HepG2 (cell line): ENCODE measurements around the gene FOXA3. TPM values are rescaled to one million over a fixed set of nuclear protein-coding genes. Genes with fewer than 3 reads are reported as not detected.

Source experiments
- AKAP8 ChIP-seq: sonication (generic); formaldehyde crosslinking; IDR thresholded peaks from 2 replicates; pipeline ENCODE4 v1.5.1; 2020; ENCODE audit warnings: mild to moderate bottlenecking, missing genetic modification reagents
- CEBPG ChIP-seq: IDR thresholded peaks from 2 replicates; pipeline ENCODE4 v1.6.1; 2016
- FOXA1 ChIP-seq, 2 experiments: fragments of 450-650 bp in 1 of 2; sonication (generic) in 1 of 2; formaldehyde crosslinking in 1 of 2; IDR thresholded peaks; 2 replicates each; pipeline versions ENCODE4 v1.4.0 to v1.6.1; 2016 to 2020; ENCODE audit warnings: missing genetic modification reagents in 1 of 2
- GABPB1 ChIP-seq: IDR thresholded peaks from 2 replicates; pipeline ENCODE4 v1.6.1; 2016; ENCODE audit warnings: mild to moderate bottlenecking, missing genetic modification reagents, moderate library complexity, missing compliant biosample characterization
- HOXA3 ChIP-seq: sonication (generic); formaldehyde crosslinking; IDR thresholded peaks from 2 replicates; pipeline ENCODE4 v1.5.0; 2020; ENCODE audit warnings: missing genetic modification reagents
- IRF2 ChIP-seq: IDR thresholded peaks from 2 replicates; pipeline ENCODE4 v1.6.1; 2018; ENCODE audit warnings: missing genetic modification reagents, missing compliant biosample characterization
- KDM2A ChIP-seq: sonication (generic); formaldehyde crosslinking; IDR thresholded peaks from 2 replicates; pipeline ENCODE4 v1.4.0; 2020; ENCODE audit warnings: low read depth, missing genetic modification reagents, borderline replicate concordance
- KDM5B ChIP-seq: sonication (generic); formaldehyde crosslinking; IDR thresholded peaks from 2 replicates; pipeline ENCODE4 v1.4.0; 2020; ENCODE audit warnings: missing genetic modification reagents, mild to moderate bottlenecking, borderline replicate concordance
- KLF9 ChIP-seq: IDR thresholded peaks from 2 replicates; pipeline ENCODE4 v1.6.1; 2016; ENCODE audit warnings: low read depth
- KMT2A ChIP-seq: sonication (generic); formaldehyde crosslinking; IDR thresholded peaks from 2 replicates; pipeline ENCODE4 v1.4.0; 2020; ENCODE audit warnings: missing genetic modification reagents
- RARA ChIP-seq: IDR thresholded peaks from 2 replicates; pipeline ENCODE4 v1.6.1; 2016; ENCODE audit warnings: missing genetic modification reagents, missing compliant biosample characterization
- ZBTB7A ChIP-seq: sonication (generic); formaldehyde crosslinking; IDR thresholded peaks from 2 replicates; pipeline ENCODE4 v1.8.0; 2022; ENCODE audit warnings: mild to moderate bottlenecking, missing genetic modification reagents
- ZBTB7B ChIP-seq: sonication (generic); formaldehyde crosslinking; IDR thresholded peaks from 2 replicates; pipeline ENCODE4 v1.4.0; 2020; ENCODE audit warnings: missing genetic modification reagents
- ZNF331 ChIP-seq: sonication (generic); formaldehyde crosslinking; IDR thresholded peaks from 2 replicates; pipeline ENCODE4 v1.4.0; 2020; ENCODE audit warnings: missing genetic modification reagents
- ZNF556 ChIP-seq: sonication (generic); formaldehyde crosslinking; IDR thresholded peaks from 2 replicates; pipeline ENCODE4 v1.4.0; 2020; ENCODE audit warnings: mild to moderate bottlenecking, missing genetic modification reagents, borderline replicate concordance
- ZNF672 ChIP-seq: sonication (generic); formaldehyde crosslinking; IDR thresholded peaks from 2 replicates; pipeline ENCODE4 v1.8.1; 2022; ENCODE audit warnings: missing genetic modification reagents
- ZNF737 ChIP-seq: sonication (generic); formaldehyde crosslinking; IDR thresholded peaks from 2 replicates; pipeline ENCODE4 v1.5.0; 2020; ENCODE audit warnings: missing genetic modification reagents, mild to moderate bottlenecking, borderline replicate concordance
- ZNF776 ChIP-seq: sonication (generic); formaldehyde crosslinking; IDR thresholded peaks from 2 replicates; pipeline ENCODE4 v1.4.0; 2020; ENCODE audit warnings: mild to moderate bottlenecking, missing genetic modification reagents
- polyA plus RNA-seq, 8 experiments: library from polyadenylated mRNA; depleted of rRNA in 3 of 8; stranded (reverse) in 7 of 8; unstranded in 1 of 8; fragments of >200 nt; fragmentation: Illumina TruSeq in 4 of 8; extraction: Trizol in 4 of 8; gene quantifications; 2 replicates each; pipeline versions ENCODE4 v1.2.1 to v1.2.3, GENCODE V29; 2011 to 2016; ENCODE audit warnings: low read depth in 4 of 8, missing spikeins in 1 of 8, mixed read lengths in 1 of 8; ENCODE audit not compliant: insufficient read depth in 1 of 8
- total RNA-seq, 5 experiments: library from RNA; depleted of rRNA; stranded (reverse); fragments of >200 nt; fragmentation: Illumina TruSeq; extraction: Trizol; gene quantifications; 2 replicates each; pipeline ENCODE4 v1.2.3, GENCODE V29; 2016; ENCODE audit warnings: low read depth in 1 of 5
- TF ChIP-seq, protein P1 (sequence below): IDR thresholded peaks from 2 replicates; pipeline ENCODE4 v1.6.1; 2016; ENCODE audit warnings: low read depth, borderline replicate concordance
- TF ChIP-seq, protein P2 (sequence below), 2 experiments: sonication (generic) in 1 of 2; formaldehyde crosslinking in 1 of 2; IDR thresholded peaks; 2 replicates each; pipeline versions ENCODE4 v1.4.0 to v1.6.1; 2016 to 2020; ENCODE audit warnings: borderline replicate concordance in 1 of 2, low read depth in 1 of 2, mild to moderate bottlenecking in 1 of 2, missing genetic modification reagents in 1 of 2
- TF ChIP-seq, protein P3 (sequence below): IDR thresholded peaks from 2 replicates; pipeline ENCODE4 v1.6.1; 2018; ENCODE audit warnings: missing genetic modification reagents, mild to moderate bottlenecking, missing compliant biosample characterization
- TF ChIP-seq, protein P4 (sequence below): sonication (generic); formaldehyde crosslinking; IDR thresholded peaks from 2 replicates; pipeline ENCODE4 v1.4.0; 2020; ENCODE audit warnings: missing genetic modification reagents

Gene FOXA3
- total and polyA plus RNA-seq, 2 of the 13 experiments (the other 11 are each of a cell fraction or from before 2014, with no cell fraction given), result 29.8 to 47.6 TPM

DNA sequence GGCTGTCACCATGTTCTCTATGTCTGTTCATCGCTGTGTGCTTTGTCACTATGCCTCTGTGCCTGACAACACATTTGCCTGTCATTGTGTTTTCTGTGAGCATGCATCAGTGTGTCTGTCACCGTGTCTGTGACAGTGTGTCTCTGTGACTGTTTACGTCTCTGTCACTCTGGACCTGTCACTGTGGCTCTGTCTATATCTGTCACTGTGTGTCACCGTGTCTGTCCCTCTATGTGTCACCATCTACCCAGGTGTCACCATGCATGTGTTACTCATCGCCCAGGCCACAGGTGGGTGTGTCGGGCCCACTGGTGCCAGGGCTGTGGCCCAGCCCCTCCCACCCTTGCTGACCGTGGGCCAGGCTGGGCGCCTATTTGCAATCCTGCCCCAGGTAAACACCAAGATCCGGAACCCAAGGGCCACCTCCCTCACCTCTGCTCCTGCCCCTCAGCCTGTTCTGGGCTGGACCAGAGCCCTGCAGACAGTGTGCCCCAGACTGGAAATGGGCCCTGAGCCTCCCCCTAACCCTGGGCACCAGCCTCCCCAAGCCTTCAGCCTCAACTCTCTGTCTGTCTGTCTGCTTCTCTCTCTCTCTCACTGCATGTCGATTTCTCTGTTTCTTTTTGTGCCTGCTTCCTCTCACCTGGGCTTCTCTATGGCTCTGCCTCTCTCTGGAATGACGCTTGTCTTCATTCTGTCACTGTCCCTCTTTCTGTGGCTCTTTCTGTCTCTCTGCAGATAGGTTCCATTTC, 14.1 kb downstream of the FOXA3 start (continued):
- TF ChIP-seq FOXA1 (IDR thresholded peaks at IDR 0.05) (no peak), FOXA1 (CRISPR knock-in tag; IDR thresholded peaks at IDR 0.05) (peak; percentile 83; the same call in 1 of the 2 replicates), ZNF672 (CRISPR knock-in tag) (no peak), ZBTB7A (CRISPR knock-in tag) (peak; percentile 75), KMT2A (CRISPR knock-in tag) (0 out of 2 replicates have a peak, but pooled peaks have one; percentile 37), ZNF331 (CRISPR knock-in tag) (peak; percentile 11; the same call in 1 of the 2 replicates), CEBPG (CRISPR knock-in tag) (peak; percentile 27; the same call in 1 of the 2 replicates), ZNF556 (0 out of 2 replicates have a peak, but pooled peaks have one; percentile 39), KDM5B (no peak), KDM2A (peak; percentile 20; the same call in 1 of the 2 replicates), ZNF776 (0 out of 2 replicates have a peak, but pooled peaks have one; percentile 15), ZBTB7B (peak; percentile 85), RARA (CRISPR knock-in tag) (peak; percentile 70), ZNF737 (no peak), AKAP8 (peak; percentile 36; the same call in 1 of the 2 replicates), HOXA3 (no peak), KLF9 (CRISPR knock-in tag) (peak; percentile 94; the same call in 1 of the 2 replicates), GABPB1 (peak; percentile 58; the same call in 1 of the 2 replicates), IRF2 (CRISPR knock-in tag) (peak; percentile 33; the same call in 1 of the 2 replicates)
- TF ChIP-seq, protein P1, sequence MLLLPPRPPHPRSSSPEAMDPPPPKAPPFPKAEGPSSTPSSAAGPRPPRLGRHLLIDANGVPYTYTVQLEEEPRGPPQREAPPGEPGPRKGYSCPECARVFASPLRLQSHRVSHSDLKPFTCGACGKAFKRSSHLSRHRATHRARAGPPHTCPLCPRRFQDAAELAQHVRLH (CRISPR knock-in tag), result 0 out of 2 replicates have a peak, but pooled peaks have one; percentile 23
- TF ChIP-seq, protein P2, sequence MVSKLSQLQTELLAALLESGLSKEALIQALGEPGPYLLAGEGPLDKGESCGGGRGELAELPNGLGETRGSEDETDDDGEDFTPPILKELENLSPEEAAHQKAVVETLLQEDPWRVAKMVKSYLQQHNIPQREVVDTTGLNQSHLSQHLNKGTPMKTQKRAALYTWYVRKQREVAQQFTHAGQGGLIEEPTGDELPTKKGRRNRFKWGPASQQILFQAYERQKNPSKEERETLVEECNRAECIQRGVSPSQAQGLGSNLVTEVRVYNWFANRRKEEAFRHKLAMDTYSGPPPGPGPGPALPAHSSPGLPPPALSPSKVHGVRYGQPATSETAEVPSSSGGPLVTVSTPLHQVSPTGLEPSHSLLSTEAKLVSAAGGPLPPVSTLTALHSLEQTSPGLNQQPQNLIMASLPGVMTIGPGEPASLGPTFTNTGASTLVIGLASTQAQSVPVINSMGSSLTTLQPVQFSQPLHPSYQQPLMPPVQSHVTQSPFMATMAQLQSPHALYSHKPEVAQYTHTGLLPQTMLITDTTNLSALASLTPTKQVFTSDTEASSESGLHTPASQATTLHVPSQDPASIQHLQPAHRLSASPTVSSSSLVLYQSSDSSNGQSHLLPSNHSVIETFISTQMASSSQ (IDR thresholded peaks at IDR 0.05; ENCODE audit: low read depth), result no peak; the same call in 1 of the 2 replicates
- TF ChIP-seq, protein P2 (CRISPR knock-in tag; IDR thresholded peaks at IDR 0.05; ENCODE audit: borderline replicate concordance), result peak; percentile 79; the same call in 1 of the 2 replicates
- TF ChIP-seq, protein P3, sequence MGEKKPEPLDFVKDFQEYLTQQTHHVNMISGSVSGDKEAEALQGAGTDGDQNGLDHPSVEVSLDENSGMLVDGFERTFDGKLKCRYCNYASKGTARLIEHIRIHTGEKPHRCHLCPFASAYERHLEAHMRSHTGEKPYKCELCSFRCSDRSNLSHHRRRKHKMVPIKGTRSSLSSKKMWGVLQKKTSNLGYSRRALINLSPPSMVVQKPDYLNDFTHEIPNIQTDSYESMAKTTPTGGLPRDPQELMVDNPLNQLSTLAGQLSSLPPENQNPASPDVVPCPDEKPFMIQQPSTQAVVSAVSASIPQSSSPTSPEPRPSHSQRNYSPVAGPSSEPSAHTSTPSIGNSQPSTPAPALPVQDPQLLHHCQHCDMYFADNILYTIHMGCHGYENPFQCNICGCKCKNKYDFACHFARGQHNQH, result peak; percentile 80
- TF ChIP-seq, protein P4, sequence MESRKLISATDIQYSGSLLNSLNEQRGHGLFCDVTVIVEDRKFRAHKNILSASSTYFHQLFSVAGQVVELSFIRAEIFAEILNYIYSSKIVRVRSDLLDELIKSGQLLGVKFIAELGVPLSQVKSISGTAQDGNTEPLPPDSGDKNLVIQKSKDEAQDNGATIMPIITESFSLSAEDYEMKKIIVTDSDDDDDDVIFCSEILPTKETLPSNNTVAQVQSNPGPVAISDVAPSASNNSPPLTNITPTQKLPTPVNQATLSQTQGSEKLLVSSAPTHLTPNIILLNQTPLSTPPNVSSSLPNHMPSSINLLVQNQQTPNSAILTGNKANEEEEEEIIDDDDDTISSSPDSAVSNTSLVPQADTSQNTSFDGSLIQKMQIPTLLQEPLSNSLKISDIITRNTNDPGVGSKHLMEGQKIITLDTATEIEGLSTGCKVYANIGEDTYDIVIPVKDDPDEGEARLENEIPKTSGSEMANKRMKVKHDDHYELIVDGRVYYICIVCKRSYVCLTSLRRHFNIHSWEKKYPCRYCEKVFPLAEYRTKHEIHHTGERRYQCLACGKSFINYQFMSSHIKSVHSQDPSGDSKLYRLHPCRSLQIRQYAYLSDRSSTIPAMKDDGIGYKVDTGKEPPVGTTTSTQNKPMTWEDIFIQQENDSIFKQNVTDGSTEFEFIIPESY (CRISPR knock-in tag), result peak; percentile 13; the same call in 1 of the 2 replicates
